Activated T-cell treated with anti-CD3 and anti-CD28 coated beads, Interleukin-2, amount 50 U/mL, for 1 hour (primary cell): ENCODE measurements around the gene CACNA2D3.

ENCODE experiments used
- DNase-seq: peaks from one replicate; pipeline ENCODE4 v3.0.0-alpha.2; 2020

CACNA2D3 gene

GRCh38 chr3:54506603-54507002 is 384.3 kb downstream of the CACNA2D3 start:
- DNase-seq, result no peak

- DNase-seq, result no peak
These were observed 385.6 kb downstream of the CACNA2D3 start for GRCh38 chr3:54507876-54508460.

- no peak for DNase-seq
These were observed 388.2 kb downstream of the CACNA2D3 start for GRCh38 chr3:54510506-54510905.

GRCh38 chr3:54511766-54512365 is 389.5 kb downstream of the CACNA2D3 start:
- no peak for DNase-seq

- no peak for DNase-seq
These were observed 391.7 kb downstream of the CACNA2D3 start for GRCh38 chr3:54514006-54514405.

GRCh38 chr3:54514416-54514815 is 392.1 kb downstream of the CACNA2D3 start:
- DNase-seq, result no peak

- DNase-seq, result no peak
These were observed 393.3 kb downstream of the CACNA2D3 start for GRCh38 chr3:54515441-54516213.

GRCh38 chr3:54517424-54517823 is 395.1 kb downstream of the CACNA2D3 start:
- DNase-seq, result no peak

- DNase-seq, result no peak
These were observed 395.8 kb downstream of the CACNA2D3 start for GRCh38 chr3:54518011-54518675.

GRCh38 chr3:54519493-54519892 is 397.1 kb downstream of the CACNA2D3 start:
- no peak for DNase-seq

GRCh38 chr3:54520060-54520459 is 397.7 kb downstream of the CACNA2D3 start:
- no peak for DNase-seq

GRCh38 chr3:54527521-54527920 is 405.2 kb downstream of the CACNA2D3 start:
- no peak for DNase-seq

GRCh38 chr3:54527953-54528352 is 405.6 kb downstream of the CACNA2D3 start:
- DNase-seq, result no peak

GRCh38 chr3:54528668-54529067 is 406.3 kb downstream of the CACNA2D3 start:
- DNase-seq, result no peak

GRCh38 chr3:54530091-54530490 is 407.7 kb downstream of the CACNA2D3 start:
- no peak for DNase-seq

GRCh38 chr3:54530944-54531343 is 408.6 kb downstream of the CACNA2D3 start:
- DNase-seq, result no peak

- DNase-seq, result no peak
These were observed 409.4 kb downstream of the CACNA2D3 start for GRCh38 chr3:54531741-54532140.

GRCh38 chr3:54533856-54534255 is 411.5 kb downstream of the CACNA2D3 start:
- no peak for DNase-seq

GRCh38 chr3:54535619-54536018 is 413.3 kb downstream of the CACNA2D3 start:
- no peak for DNase-seq

GRCh38 chr3:54536450-54536849 is 414.1 kb downstream of the CACNA2D3 start:
- no peak for DNase-seq

- DNase-seq, result no peak
These were observed 415.2 kb downstream of the CACNA2D3 start for GRCh38 chr3:54537506-54537905.

- DNase-seq, result no peak
These were observed 416.0 kb downstream of the CACNA2D3 start for GRCh38 chr3:54538346-54538745.

- DNase-seq, result no peak
These were observed 419.0 kb downstream of the CACNA2D3 start for GRCh38 chr3:54541369-54541768.

- no peak for DNase-seq
These were observed 421.1 kb downstream of the CACNA2D3 start for GRCh38 chr3:54543446-54543845.
